ENCODE data around the gene VAMP2.
"Not testable (repeated sequence)": the region's sequence is repeated elsewhere in the genome, so short reads cannot be mapped to it uniquely, and the experiment has no call there.

The VAMP2 gene

GRCh38 chr17:8176197-8176940 is 13.6 kb upstream of the VAMP2 start, which contains the start of gene TMEM107:
TMEM107 (minus strand) TSS chr17:8176380; CDS start chr17:8176286, 94 bp downstream.
- no peak for TF ChIP-seq CTCF (IDR thresholded peaks at IDR 0.05; ENCODE audit: insufficient read depth, low read length, missing control alignments)
- CTCF ChIA-PET: interaction anchor here (0.8 to 1.5 kb wide), 4 partner anchors 15 to 124 kb away, joined by 3 to 4 read pairs (median 3); no protein-coding TSS in a partner anchor
- peak within 1 kb of the TSS; percentile 76 for H3K4me3 ChIP-seq (ENCODE audit: low read depth, low read length)
- no peak for DNase-seq (ENCODE audit: low read depth, low spot score)
- POLR2A ChIA-PET: interaction anchor here (0.6 to 1.0 kb wide), 3 partner anchors 9 to 258 kb away, joined by 3 read pairs; partner anchors contain the start of gene PER1

GRCh38 chr17:8175795-8176196 is 13.0 kb upstream of the VAMP2 start:
- DNase-seq (ENCODE audit: low read depth, low spot score): no peak
- CTCF ChIA-PET: interaction anchor here (1.0 to 1.4 kb wide), 2 partner anchors 16 to 38 kb away, joined by 3 read pairs; no protein-coding TSS in a partner anchor
- POLR2A ChIA-PET: interaction anchor here (0.6 kb wide), 1 partner anchor 258 kb away, joined by 3 read pairs; no protein-coding TSS in a partner anchor

DNA sequence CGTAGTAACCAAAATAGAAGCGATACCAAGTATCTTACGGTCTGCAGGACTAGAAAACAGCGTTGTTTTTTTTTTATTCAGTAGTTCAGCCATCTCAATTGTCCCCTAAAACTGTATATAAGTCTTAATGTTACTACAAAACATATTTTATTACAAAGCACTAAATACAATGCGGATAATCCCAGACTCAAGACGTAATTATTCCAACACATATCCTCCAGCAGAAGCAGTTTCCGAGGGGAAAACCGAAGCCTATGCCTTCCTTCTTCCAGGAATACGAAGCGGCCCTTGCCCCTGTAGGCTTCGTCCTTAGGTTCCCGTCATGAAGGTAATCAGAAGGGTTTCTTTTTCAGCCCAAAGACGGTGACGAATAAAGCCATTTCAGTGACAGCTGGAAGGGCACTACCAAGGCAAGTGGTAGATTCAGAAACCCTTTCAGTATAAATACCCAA is 11.1 kb upstream of the VAMP2 start:
- ChIA-PET CTCF (no interaction called here), POLR2A (interaction anchor here (0.8 to 2.1 kb wide), 18 partner anchors 10 to 486 kb away, joined by 3 to 17 read pairs (median 6); partner anchors contain the start of genes BORCS6, CTC1, HES7 and TP53)
- DNase-seq (ENCODE audit: low read depth, low spot score): no peak
- peak overlapping the region; percentile 55 for H3K4me3 ChIP-seq (ENCODE audit: low read depth, low read length)
- TF ChIP-seq CTCF (IDR thresholded peaks at IDR 0.05; ENCODE audit: insufficient read depth, low read length, missing control alignments): no peak

More at GRCh38 chr17:8175795-8176196, 13.0 kb upstream of the VAMP2 start:
- no peak for TF ChIP-seq CTCF (IDR thresholded peaks at IDR 0.05; ENCODE audit: insufficient read depth, low read length, missing control alignments)
- H3K4me3 ChIP-seq (ENCODE audit: low read depth, low read length): peak overlapping the region; percentile 76

- TF ChIP-seq CTCF (IDR thresholded peaks at IDR 0.05; ENCODE audit: insufficient read depth, low read length, missing control alignments): no peak
- peak overlapping the region; percentile 55 for H3K4me3 ChIP-seq (ENCODE audit: low read depth, low read length)
- DNase-seq (ENCODE audit: low read depth, low spot score): peak; percentile 91
- ChIA-PET CTCF (no interaction called here), POLR2A (interaction anchor here (0.5 to 2.1 kb wide), 24 partner anchors 10 to 486 kb away, joined by 3 to 17 read pairs (median 6); partner anchors contain the start of genes BORCS6, CTC1, HES7 and PER1)
Measured at GRCh38 chr17:8173056-8173870, 10.5 kb upstream of the VAMP2 start.

GRCh38 chr17:8170186-8170585 is 7.4 kb upstream of the VAMP2 start:
- not testable (repeated sequence) for DNase-seq (ENCODE audit: low read depth, low spot score); H3K4me3 ChIP-seq (ENCODE audit: low read depth, low read length)
- CTCF ChIA-PET: interaction anchor here (1.0 to 1.9 kb wide), 3 partner anchors 11 to 90 kb away, joined by 3 to 6 read pairs (median 4); partner anchors contain the start of gene HES7
- POLR2A ChIA-PET: interaction anchor here (0.7 kb wide), 1 partner anchor 52 kb away, joined by 5 read pairs; no protein-coding TSS in a partner anchor

DNA sequence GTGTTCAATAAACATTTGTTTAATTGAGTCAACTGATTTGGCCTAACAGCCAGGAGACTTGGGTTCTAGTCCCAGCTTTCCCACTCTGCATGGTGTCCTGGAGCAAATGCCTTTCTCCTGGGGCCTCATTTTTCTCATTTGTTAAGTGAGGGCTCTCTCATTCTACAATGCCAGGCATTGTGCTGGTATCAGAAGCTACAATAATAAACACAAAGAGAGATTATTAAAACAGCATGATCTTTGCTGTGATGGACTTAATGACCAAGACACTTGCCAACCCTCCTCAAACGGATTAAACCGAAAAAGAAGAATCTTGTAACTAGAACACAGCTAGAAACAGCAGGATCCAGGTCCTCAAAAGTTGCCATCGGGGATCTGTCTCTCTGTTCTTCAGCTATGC is 4.8 kb upstream of the VAMP2 start:
- CTCF ChIA-PET: interaction anchor here (0.9 to 2.6 kb wide), 6 partner anchors 9 to 107 kb away, joined by 3 to 13 read pairs (median 4); no protein-coding TSS in a partner anchor
- H3K4me3 ChIP-seq (ENCODE audit: low read depth, low read length): no peak overlapping the region
- TF ChIP-seq CTCF (IDR thresholded peaks at IDR 0.05; ENCODE audit: insufficient read depth, low read length, missing control alignments): no peak
- POLR2A ChIA-PET: no interaction called here
- DNase-seq (ENCODE audit: low read depth, low spot score): no peak

All from AG04449 (cell line).